Measurements from ENCODE around the gene TET3.

TET3 gene

DNA sequence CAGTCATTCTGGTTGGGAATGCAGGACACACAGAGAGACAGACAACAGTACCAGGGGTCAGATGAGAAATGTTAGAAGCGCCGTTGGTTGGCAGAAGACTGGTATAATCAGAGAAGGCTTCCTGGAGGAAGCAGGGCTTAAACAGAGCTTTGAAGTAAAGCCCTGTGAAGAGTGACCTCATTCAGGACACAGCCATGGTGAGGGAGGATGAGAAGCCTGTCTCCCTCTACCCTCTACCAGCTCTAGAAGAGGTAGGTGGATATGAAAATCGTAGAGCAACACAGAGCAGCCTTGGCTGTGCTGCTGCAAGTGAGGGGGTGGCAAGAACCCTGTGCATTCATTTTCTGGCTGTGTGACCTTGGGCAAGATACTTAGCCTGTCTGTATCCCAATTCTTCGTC lies 14.2 kb downstream of the TET3 start:
- H3K4me3 ChIP-seq (replicated peaks in 1 of 2; ENCODE audit: low read depth in 2 of 2, low read length in 2 of 2), result no peak overlapping the region
- TF ChIP-seq, protein P1, sequence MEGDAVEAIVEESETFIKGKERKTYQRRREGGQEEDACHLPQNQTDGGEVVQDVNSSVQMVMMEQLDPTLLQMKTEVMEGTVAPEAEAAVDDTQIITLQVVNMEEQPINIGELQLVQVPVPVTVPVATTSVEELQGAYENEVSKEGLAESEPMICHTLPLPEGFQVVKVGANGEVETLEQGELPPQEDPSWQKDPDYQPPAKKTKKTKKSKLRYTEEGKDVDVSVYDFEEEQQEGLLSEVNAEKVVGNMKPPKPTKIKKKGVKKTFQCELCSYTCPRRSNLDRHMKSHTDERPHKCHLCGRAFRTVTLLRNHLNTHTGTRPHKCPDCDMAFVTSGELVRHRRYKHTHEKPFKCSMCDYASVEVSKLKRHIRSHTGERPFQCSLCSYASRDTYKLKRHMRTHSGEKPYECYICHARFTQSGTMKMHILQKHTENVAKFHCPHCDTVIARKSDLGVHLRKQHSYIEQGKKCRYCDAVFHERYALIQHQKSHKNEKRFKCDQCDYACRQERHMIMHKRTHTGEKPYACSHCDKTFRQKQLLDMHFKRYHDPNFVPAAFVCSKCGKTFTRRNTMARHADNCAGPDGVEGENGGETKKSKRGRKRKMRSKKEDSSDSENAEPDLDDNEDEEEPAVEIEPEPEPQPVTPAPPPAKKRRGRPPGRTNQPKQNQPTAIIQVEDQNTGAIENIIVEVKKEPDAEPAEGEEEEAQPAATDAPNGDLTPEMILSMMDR (IDR thresholded peaks at IDR 0.05; ENCODE audit: low read depth, low read length), result no peak
- DNase-seq (ENCODE audit: low read depth in 2 of 2), result no peak

DNA sequence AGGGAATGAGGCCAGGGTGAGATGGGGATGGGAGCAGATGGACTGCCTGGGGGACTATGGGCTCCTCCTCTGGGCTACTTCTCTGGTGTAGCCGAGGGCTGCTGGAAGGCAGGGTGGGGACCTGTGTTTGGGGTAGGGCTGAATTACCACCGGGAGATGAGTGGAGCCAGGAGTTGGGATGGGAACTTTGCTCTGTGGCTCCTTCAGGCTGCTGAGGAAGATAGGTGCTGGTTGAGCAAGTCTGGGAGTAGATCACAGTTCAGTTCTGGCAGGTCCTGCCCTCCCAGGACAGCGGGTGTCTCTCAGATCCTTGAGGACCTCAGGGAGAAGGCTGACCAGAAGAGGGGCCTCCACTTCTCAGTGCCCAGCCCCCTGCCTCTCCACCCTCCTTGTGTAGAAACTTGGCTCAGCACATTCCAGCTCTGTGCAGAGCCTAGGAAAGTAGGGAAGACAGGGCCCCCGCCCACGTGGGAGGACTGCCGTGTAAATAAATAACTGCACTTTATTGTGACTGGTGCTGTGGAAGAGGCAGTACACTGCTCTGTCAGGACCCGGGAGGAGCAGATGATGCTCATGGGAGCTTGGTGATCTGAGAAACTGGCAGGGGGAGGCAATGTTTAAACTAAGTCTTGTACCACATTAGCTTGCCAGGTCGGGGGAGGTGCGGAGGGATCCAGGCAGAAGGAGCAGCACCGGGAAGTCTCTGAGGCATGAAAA lies 15.3 kb downstream of the TET3 start:
- TF ChIP-seq, protein P1 (IDR thresholded peaks at IDR 0.05; ENCODE audit: low read depth, low read length), result no peak
- DNase-seq (ENCODE audit: low read depth in 2 of 2), result peak; percentile 20 to 58
- no peak overlapping the region for H3K4me3 ChIP-seq (replicated peaks in 1 of 2; ENCODE audit: low read depth in 2 of 2, low read length in 2 of 2)

DNA sequence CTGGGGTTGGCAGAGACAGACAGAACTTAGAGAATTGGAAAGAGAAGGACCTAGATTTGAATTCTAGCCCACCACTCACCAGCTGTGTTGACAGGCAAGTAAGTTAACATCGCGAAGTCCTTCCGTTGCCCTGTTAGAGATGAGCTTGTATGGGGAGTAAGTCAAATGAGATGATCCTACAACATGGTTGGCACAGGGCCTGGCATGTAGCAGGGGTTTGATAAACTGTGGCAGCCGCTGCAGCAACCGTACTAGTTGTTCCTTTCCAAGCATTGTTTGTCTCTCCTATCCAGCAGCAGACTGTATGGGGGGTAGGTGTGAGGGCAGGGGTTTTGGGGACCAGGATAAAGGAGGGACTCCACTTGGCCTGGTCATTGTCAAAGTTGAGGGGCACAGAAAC lies 16.0 kb downstream of the TET3 start:
- no peak overlapping the region for H3K4me3 ChIP-seq (replicated peaks in 1 of 2; ENCODE audit: low read depth in 2 of 2, low read length in 2 of 2)
- no peak for DNase-seq (ENCODE audit: low read depth in 2 of 2)
- TF ChIP-seq, protein P1 (IDR thresholded peaks at IDR 0.05; ENCODE audit: low read depth, low read length), result no peak

DNA sequence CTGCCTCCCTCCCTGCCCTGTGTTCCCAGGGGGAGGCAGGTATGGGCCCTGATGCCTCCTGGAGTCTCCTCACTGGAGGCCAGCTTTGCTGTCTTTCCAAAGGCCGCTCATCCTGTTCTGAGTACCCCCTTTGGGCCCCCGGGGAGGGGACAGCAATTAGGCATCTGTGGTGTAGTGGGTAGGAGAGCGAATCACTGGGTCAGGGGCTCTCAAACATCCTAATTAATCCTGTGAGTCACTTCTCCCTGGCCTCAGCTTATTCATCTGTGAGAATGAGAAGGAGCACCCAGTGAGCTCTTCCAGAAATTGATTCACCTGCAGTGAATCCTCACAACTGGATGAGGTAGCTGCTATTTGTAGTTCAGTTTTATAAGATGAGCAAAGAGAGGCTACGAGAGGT lies 16.4 kb downstream of the TET3 start:
- TF ChIP-seq, protein P1 (IDR thresholded peaks at IDR 0.05; ENCODE audit: low read depth, low read length), result no peak
- DNase-seq (ENCODE audit: low read depth in 2 of 2), result no peak
- no peak overlapping the region for H3K4me3 ChIP-seq (replicated peaks in 1 of 2; ENCODE audit: low read depth in 2 of 2, low read length in 2 of 2)

DNA sequence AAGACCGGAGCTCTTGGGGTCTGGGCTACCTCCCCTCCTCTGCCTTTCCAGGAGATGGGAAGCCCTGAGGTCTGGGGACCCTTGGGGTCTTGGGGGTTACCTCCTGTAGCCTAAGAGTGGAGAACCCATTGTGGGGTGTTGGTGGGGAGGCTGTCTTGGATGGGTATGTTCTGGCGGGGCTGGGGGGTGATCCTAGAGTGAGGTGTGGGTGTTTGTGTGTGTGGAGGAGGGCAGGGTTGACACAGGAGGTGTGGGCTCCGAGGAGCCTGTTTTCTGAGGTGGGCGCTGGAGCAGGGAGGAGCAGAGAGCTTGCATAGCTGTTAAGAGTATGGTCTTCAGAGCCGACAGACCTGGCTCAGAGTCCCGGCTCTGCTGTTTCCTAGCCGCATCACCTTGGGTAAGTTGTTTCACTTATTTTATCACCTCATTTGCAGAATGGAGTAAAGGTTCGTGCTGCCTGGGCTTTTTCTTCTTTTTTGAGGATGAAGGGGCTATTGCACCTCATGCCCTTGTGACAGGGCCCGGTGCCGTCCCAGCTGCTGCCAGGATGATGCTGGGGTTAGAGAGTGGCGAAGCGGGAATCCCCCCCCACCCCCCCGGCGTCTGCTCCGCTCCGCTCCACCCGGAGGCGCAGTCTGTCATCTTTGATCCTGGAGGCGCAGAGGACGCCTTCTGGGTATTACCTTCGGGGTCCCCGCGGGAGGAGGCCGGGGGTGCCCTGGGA lies 17.2 kb downstream of the TET3 start:
- H3K4me3 ChIP-seq (replicated peaks in 1 of 2; ENCODE audit: low read depth in 2 of 2, low read length in 2 of 2), result peak overlapping the region; percentile 38 to 59
- peak in 1 of 2 donors; percentile 39 for DNase-seq (ENCODE audit: low read depth in 2 of 2)
- TF ChIP-seq, protein P1 (IDR thresholded peaks at IDR 0.05; ENCODE audit: low read depth, low read length), result peak; percentile 4

DNA sequence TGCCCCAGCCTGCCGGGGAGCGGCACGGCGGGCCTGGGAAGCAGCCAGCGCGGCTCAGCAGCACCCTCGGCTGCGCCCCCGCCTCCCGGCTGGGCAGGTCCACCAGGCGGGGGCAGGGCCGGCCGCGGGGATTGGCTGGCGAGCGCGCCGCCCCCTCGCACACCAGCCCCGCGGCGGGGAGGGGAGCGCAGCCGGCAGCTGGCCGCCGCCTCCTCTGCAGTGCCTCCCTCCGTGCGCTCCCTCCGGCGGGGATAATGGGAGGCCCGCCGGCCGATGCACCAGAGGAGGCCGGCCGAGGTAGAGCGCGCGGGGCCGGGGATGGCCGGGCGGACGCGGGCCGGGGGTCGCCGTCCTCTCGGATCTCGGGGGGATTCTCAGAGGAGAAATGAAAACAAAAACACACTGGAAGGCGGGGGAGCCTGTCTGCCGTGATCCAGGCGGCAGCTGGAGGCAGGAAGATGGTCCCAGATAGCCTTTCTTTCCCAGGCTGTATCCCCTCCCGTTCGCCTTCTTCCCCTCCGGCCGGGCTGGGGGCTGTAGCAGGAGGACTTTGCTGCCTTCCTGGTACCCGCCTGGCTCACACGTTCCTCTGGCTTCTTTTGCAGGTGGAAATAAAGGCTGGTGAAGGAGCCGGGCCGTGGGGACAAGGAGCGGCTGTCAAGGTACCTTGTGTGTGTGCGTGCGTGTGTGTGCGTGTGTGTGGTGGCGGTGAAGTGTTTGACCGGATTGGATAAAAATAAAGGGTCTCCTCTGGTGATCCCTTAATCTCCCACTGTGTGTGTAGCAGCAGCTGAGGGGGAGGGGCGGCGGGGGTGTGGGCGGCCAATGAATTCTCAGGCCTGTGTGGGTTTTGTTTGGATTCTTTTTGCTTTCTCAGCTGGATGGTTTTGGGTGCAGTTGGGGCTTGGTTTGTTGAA lies 18.1 kb downstream of the TET3 start:
- DNase-seq (ENCODE audit: low read depth in 2 of 2), result peak; percentile 73 to 88
- peak overlapping the region; percentile 58 to 73 for H3K4me3 ChIP-seq (replicated peaks in 1 of 2; ENCODE audit: low read depth in 2 of 2, low read length in 2 of 2)
- TF ChIP-seq, protein P1 (IDR thresholded peaks at IDR 0.05; ENCODE audit: low read depth, low read length), result no peak

All from cardiac fibroblast (primary cell).